Effector memory CD8-positive, alpha-beta T cell (primary cell): ENCODE measurements around the gene MAP7D3.
A peak's percentile ranks its signal among the peaks of the same experiment; 100 is the strongest.
"Not testable (repeated sequence)": the region's sequence is repeated elsewhere in the genome, so short reads cannot be mapped to it uniquely, and the experiment has no call there.

Source experiments
- ATAC-seq: fragments of 150-1000 bp; cut with Tn5 transposase; replicated peaks from 2 replicates; pipeline ENCODE4 v1.10.0; 2021; ENCODE audit warnings: mild to moderate bottlenecking, moderate library complexity
- DNase-seq, 3 experiments: peaks; one replicate each; pipeline ENCODE4 v3.0.0; 2021
- H3K27ac Mint-ChIP-seq, 2 donors: one replicate each; pipeline ENCODE4 v1.8.0; 2022; ENCODE audit warnings: mild to moderate bottlenecking in 2 of 2, mixed read lengths in 2 of 2, moderate library complexity in 2 of 2
- H3K27me3 Mint-ChIP-seq, 2 donors: one replicate each; pipeline ENCODE4 v1.8.0; 2022; ENCODE audit warnings: mixed read lengths in 2 of 2
- H3K36me3 Mint-ChIP-seq: one replicate; pipeline ENCODE4 v1.8.0; 2022; ENCODE audit warnings: mild to moderate bottlenecking, moderate library complexity, mixed read lengths; ENCODE audit not compliant: insufficient read depth
- H3K4me1 Mint-ChIP-seq, 2 donors: one replicate each; pipeline ENCODE4 v1.8.0; 2022; ENCODE audit warnings: low read depth in 2 of 2, mixed read lengths in 2 of 2
- H3K4me3 Mint-ChIP-seq, 2 donors: one replicate each; pipeline ENCODE4 v1.8.0; 2022; ENCODE audit warnings: mild to moderate bottlenecking in 2 of 2, mixed read lengths in 2 of 2, moderate library complexity in 2 of 2
- H3K9me3 Mint-ChIP-seq, 2 donors: one replicate each; pipeline ENCODE4 v1.8.0; 2022; ENCODE audit warnings: mixed read lengths in 2 of 2
- total RNA-seq, 9 experiments: gene quantifications; one replicate each; lab custom pipeline; 2026; lab: John Stamatoyannopoulos, UW

The MAP7D3 gene, protein sequence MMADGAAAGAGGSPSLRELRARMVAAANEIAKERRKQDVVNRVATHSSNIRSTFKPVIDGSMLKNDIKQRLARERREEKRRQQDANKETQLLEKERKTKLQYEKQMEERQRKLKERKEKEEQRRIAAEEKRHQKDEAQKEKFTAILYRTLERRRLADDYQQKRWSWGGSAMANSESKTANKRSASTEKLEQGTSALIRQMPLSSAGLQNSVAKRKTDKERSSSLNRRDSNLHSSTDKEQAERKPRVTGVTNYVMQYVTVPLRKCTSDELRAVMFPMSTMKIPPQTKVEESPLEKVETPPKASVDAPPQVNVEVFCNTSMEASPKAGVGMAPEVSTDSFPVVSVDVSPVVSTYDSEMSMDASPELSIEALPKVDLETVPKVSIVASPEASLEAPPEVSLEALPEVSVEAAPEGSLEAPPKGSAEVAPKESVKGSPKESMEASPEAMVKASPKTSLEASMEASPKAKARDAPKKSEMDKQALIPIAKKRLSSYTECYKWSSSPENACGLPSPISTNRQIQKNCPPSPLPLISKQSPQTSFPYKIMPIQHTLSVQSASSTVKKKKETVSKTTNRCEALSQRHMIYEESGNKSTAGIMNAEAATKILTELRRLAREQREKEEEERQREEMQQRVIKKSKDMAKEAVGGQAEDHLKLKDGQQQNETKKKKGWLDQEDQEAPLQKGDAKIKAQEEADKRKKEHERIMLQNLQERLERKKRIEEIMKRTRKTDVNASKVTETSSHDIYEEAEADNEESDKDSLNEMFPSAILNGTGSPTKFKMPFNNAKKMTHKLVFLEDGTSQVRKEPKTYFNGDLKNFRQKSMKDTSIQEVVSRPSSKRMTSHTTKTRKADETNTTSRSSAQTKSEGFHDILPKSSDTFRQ
- total RNA-seq = 12.1 to 73.4 (median 35.9) reads per million in 9 experiments

DNA sequence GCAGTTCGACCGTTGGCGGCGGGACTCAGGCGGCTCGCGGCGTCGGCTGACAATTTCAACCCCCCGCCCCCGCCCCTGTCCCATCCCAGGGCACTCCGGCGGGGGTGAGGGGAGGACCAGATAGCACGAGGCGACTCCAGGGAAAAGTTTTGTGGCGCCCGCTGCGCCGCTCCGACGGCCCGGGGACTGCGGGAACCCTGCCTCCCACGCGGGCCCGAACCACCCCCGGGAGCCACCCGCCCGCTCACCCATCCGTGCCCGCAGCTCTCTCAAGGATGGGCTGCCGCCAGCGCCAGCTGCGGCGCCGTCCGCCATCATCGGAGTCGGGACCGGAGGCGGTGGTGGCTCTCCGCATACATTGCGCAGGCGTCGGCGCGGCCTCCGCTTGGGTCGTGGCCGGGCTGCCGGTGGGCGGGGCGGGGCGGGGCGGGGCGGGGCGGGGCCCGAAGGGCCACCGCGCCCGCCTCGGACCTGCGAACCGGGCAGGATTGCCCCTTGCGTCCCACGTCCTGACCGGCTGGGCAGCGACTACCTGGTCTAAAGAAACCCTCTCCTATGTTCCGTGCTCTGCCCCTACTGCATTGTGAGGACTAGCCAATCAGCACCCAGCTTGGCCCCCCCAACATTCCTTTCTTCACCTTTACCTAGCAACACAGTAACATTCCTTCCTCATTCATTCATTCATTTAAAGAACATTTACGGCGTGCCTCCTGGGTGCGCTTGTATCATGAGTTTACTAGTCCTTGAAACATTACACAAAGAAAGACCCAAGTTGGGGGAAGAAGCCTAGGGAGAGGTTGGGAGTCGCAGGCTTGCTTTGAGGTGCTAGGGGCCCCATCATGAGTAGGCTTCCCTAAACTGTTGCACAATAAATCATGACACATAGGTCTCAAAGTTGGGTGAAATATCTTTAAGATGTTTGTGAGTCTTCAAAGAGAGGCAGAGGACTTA is at the start of gene MAP7D3:
Gene MAP7D3, minus strand, starts transcription at position 360 of the 951 bp plus-strand sequence. Its CDS starts 42 bp downstream, at position 318.
- peak; percentile 92 for ATAC-seq
- no peaks in the 10 kb centered on the region for H3K27me3 Mint-ChIP-seq
- H3K4me1 Mint-ChIP-seq = peaks cover 3 to 4% of the 10 kb centered on the region in 2 donors
- H3K4me3 Mint-ChIP-seq = peak within 1 kb of the TSS; percentile 86 to 93
- peak within 1 kb of the TSS; percentile 81 to 87 for H3K27ac Mint-ChIP-seq
- H3K9me3 Mint-ChIP-seq = no peaks in the 10 kb centered on the region
- peak; percentile 47 to 55 (median 53) for DNase-seq
- H3K36me3 Mint-ChIP-seq = peaks cover 7% of the 10 kb centered on the region

DNA sequence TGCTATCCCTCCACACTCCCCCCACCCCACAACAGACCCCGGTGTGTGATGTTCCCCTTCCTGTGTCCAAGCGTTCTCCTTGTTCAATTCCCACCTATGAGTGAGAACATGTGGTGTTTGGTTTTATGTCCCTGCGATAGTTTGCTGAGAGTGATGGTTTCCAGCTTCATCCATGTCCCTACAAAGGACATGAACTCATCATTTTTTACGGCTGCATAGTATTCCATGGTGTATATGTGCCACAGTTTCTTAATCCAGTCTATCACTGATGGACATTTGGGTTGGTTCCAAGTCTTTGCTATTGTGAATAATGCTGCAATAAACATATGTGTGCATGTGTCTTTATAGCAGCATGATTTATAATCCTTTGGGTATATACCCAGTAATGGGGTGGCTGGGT is 49.5 kb upstream of the MAP7D3 start, which contains the start of gene ADGRG4:
Gene ADGRG4, plus strand, starts transcription at position 243 of the 400 bp plus-strand sequence. CDS start 7,815 bp downstream, outside the sequence.
- not testable (repeated sequence) for DNase-seq, H3K4me3 Mint-ChIP-seq, H3K9me3 Mint-ChIP-seq, H3K27me3 Mint-ChIP-seq, H3K27ac Mint-ChIP-seq, H3K36me3 Mint-ChIP-seq, ATAC-seq, H3K4me1 Mint-ChIP-seq

DNA sequence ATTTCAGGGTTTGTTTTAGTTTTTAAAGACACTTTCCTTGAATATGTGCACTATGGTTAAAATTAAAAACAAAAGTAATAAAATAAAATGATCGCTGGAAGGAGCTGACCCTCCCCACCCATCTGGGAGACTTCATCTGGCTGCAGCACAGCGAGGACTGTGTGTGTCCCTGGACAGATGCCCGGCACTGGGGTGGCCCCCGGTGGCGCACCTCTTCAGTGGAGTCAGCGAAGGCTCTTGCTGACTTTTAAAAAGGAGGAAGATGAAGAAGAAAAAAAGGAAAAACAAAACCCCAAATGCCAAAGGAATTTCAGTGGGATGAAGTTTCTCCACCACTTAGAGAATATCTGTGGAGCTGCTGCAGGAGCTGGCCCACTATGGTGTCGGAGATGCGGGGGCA is 44.2 kb upstream of the MAP7D3 start:
- Mint-ChIP-seq H3K27ac (no peak overlapping the region), H3K27me3 (peaks cover 0 to 5% of the 10 kb centered on the region in 2 donors), H3K4me1 (no peaks in the 10 kb centered on the region), H3K36me3 (no peaks in the 10 kb centered on the region), H3K9me3 (no peaks in the 10 kb centered on the region), H3K4me3 (no peak overlapping the region)
- ATAC-seq (no peak), DNase-seq (no peak)

DNA sequence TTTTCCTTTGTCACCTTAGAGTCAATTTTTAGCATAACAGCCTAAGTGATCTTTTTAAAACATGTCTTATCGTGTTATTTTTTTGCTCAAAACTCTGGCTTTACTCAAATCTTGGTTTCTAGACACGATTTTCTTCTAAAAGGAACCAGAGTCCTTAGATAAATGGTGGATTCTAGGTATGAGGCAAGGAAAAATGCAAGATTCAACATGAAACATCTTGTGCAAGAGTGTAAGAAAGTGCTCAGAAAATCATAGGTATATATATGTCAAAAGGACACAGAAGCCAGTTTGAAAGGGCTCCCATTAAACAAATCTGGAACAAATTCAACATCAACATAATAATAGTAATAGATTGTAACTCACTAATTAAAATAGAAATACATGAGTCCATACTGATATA is 41.5 kb upstream of the MAP7D3 start:
- H3K4me1 Mint-ChIP-seq = no peaks in the 10 kb centered on the region
- no peak overlapping the region for H3K27ac Mint-ChIP-seq
- H3K27me3 Mint-ChIP-seq = peaks cover 0 to 5% of the 10 kb centered on the region in 2 donors
- H3K36me3 Mint-ChIP-seq = no peaks in the 10 kb centered on the region
- ATAC-seq (no peak), DNase-seq (no peak)
- no peaks in the 10 kb centered on the region for H3K9me3 Mint-ChIP-seq
- no peak overlapping the region for H3K4me3 Mint-ChIP-seq

- Mint-ChIP-seq H3K36me3 (no peaks in the 10 kb centered on the region), H3K4me3 (no peak overlapping the region), H3K27me3 (peaks cover 0 to 5% of the 10 kb centered on the region in 2 donors), H3K9me3 (no peaks in the 10 kb centered on the region), H3K27ac (no peak overlapping the region), H3K4me1 (no peaks in the 10 kb centered on the region)
- no peak for ATAC-seq
- DNase-seq = no peak
Measured at GRCh38 chrX:136291824-136292223, 40.6 kb upstream of the MAP7D3 start.

GRCh38 chrX:136286375-136286774 is 35.2 kb upstream of the MAP7D3 start:
- not testable (repeated sequence) for ATAC-seq, H3K4me1 Mint-ChIP-seq, H3K9me3 Mint-ChIP-seq, H3K36me3 Mint-ChIP-seq, H3K27ac Mint-ChIP-seq, H3K27me3 Mint-ChIP-seq, DNase-seq, H3K4me3 Mint-ChIP-seq

GRCh38 chrX:136275553-136275952 is 24.4 kb upstream of the MAP7D3 start:
- Mint-ChIP-seq H3K4me3 (no peak overlapping the region), H3K36me3 (peaks cover 3% of the 10 kb centered on the region), H3K4me1 (no peaks in the 10 kb centered on the region), H3K27ac (no peak overlapping the region), H3K9me3 (no peaks in the 10 kb centered on the region), H3K27me3 (peaks cover 0 to 12% of the 10 kb centered on the region in 2 donors)
- DNase-seq = no peak
- ATAC-seq = no peak

DNA sequence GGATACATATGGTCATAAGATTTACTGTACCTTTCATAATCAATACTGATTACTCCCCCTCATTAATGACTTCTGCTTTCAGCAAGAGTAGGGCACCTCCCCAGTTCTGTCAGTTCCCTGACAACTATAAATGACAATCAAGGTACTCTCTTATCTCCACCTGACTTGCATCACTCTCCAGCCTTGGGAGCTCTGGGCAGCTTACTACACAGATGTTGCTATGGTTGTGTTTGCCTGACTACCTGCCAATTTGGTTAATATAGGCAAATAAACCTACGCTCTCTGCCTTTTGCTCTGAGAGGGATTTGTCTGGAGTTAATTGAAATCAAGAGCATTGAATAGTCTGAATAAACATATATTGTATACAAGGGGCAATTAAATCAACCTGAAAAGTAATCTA is 22.8 kb upstream of the MAP7D3 start:
- Mint-ChIP-seq H3K27ac (no peak overlapping the region), H3K4me3 (no peak overlapping the region), H3K27me3 (peaks cover 0 to 12% of the 10 kb centered on the region in 2 donors), H3K36me3 (peaks cover 3% of the 10 kb centered on the region), H3K4me1 (no peaks in the 10 kb centered on the region), H3K9me3 (no peaks in the 10 kb centered on the region)
- ATAC-seq (no peak), DNase-seq (no peak)

- no peaks in the 10 kb centered on the region for H3K9me3 Mint-ChIP-seq
- ATAC-seq = no peak
- DNase-seq = no peak
- H3K27ac Mint-ChIP-seq = no peak overlapping the region
- H3K4me3 Mint-ChIP-seq = no peak overlapping the region
- peaks cover 0 to 4% of the 10 kb centered on the region in 2 donors for H3K27me3 Mint-ChIP-seq
- no peaks in the 10 kb centered on the region for H3K4me1 Mint-ChIP-seq
- H3K36me3 Mint-ChIP-seq = peaks cover 3% of the 10 kb centered on the region
Measured at GRCh38 chrX:136272325-136272724, 21.1 kb upstream of the MAP7D3 start.

DNA sequence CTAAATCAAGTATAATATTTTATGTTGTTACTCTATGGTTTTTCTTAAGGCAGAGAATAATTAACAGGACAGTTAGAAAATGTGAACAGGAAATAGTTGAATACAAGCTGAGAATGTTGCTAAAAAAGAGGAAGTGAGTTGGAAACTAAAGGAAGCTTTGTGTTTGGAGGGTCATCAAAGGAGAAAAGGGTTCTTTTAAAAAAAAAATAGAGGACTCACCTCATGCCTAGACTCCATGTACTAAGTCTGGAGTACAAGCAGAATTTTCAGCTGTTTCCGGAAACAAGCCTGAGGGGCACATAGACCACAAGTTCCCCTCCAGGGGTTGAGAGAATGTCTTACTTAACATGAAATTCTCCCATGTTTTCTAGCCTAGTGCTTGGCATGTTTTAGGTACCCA is 20.1 kb upstream of the MAP7D3 start:
- no peak for ATAC-seq
- Mint-ChIP-seq H3K27me3 (no peaks in the 10 kb centered on the region), H3K4me1 (no peaks in the 10 kb centered on the region), H3K9me3 (no peaks in the 10 kb centered on the region), H3K36me3 (no peaks in the 10 kb centered on the region), H3K4me3 (no peak overlapping the region), H3K27ac (no peak overlapping the region)
- no peak for DNase-seq

GRCh38 chrX:136269921-136270320 is 18.7 kb upstream of the MAP7D3 start:
- ATAC-seq (no peak), DNase-seq (no peak)
- Mint-ChIP-seq H3K4me3 (no peak overlapping the region), H3K27ac (no peak overlapping the region), H3K27me3 (no peaks in the 10 kb centered on the region), H3K36me3 (no peaks in the 10 kb centered on the region), H3K4me1 (no peaks in the 10 kb centered on the region), H3K9me3 (no peaks in the 10 kb centered on the region)

DNA sequence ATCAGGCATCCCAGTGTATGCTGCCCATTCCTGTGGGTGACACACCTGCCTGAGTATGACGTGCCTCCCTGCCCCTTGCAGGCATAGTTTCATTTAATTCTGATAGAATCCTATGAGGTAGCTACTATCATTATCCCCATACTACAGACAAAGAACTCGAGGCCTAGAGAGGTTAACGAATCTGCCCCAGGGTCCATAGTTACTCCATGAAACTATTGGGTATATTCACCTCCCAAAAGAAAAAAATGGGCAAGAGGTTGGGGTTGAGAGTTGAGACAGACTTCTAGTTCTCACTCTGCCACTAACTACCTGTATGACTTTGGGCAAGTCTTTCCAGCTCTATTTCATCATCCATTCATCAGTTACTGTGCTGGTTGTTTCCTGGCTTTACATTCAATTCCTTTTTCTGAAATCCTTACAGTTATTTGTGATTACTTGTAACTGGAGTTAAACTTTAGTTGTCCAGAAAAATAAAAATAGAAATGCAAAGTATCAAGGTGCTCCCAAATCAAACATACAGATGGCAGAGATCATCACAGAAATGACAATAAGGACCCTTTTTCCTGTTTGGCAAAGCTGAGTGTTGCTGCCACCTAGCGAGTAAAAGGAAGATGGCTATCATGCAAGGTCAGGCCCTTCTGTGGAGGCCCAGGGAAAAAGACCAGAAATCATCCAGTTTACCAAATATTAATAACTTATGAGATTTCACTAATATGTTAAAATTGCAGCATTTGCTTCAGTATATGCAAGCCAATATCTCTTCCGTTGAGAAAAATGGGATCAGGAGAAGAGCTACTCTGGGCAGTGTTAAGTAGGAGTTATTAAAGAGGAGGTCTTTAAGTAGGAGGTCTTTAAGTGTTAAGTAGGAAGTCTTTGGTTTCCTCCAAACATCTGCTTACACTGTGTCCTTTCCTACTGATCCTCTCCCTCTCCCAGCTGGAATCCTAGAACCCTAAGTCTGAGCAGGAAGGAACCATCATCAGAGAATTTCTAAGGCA is 17.1 kb upstream of the MAP7D3 start:
- H3K27ac Mint-ChIP-seq = no peak overlapping the region
- no peaks in the 10 kb centered on the region for H3K36me3 Mint-ChIP-seq
- DNase-seq = peak; percentile 31 to 38 (median 36)
- no peak overlapping the region for H3K4me3 Mint-ChIP-seq
- H3K9me3 Mint-ChIP-seq = no peaks in the 10 kb centered on the region
- H3K27me3 Mint-ChIP-seq = no peaks in the 10 kb centered on the region
- ATAC-seq = peak; percentile 58
- no peaks in the 10 kb centered on the region for H3K4me1 Mint-ChIP-seq
